HG02759 (cell line): Measurements from ENCODE around the gene NUDT8.
"Not testable (repeated sequence)": the region's sequence is repeated elsewhere in the genome, so short reads cannot be mapped to it uniquely, and the experiment has no call there.

Experiments used
- ATAC-seq: cut with Tn5 transposase; IDR thresholded peaks from one replicate; pipeline ENCODE4 v1.9.1; 2021; ENCODE audit warnings: mild to moderate bottlenecking, moderate library complexity; ENCODE audit not compliant: unreplicated experiment

Gene NUDT8

GRCh38 chr11:67596753-67597300 is 32.9 kb downstream of the NUDT8 start:
- no peak for ATAC-seq

GRCh38 chr11:67594480-67594879 is 35.3 kb downstream of the NUDT8 start:
- no peak for ATAC-seq

- no peak for ATAC-seq
Observed at GRCh38 chr11:67593565-67593905, 36.2 kb downstream of the NUDT8 start.

- no peak for ATAC-seq
Observed at GRCh38 chr11:67592880-67593564, 36.7 kb downstream of the NUDT8 start.

GRCh38 chr11:67588899-67589415 is 40.8 kb downstream of the NUDT8 start:
- not testable (repeated sequence) for ATAC-seq

- ATAC-seq: peak; percentile 27
Observed at GRCh38 chr11:67588136-67588503, 41.6 kb downstream of the NUDT8 start.

GRCh38 chr11:67586568-67587250 is 43.0 kb downstream of the NUDT8 start:
- ATAC-seq: no peak

- no peak for ATAC-seq
Observed at GRCh38 chr11:67585911-67586310, 43.8 kb downstream of the NUDT8 start.

GRCh38 chr11:67584881-67585873 is 44.6 kb downstream of the NUDT8 start:
- no peak for ATAC-seq

GRCh38 chr11:67584205-67584880 is 45.4 kb downstream of the NUDT8 start:
- no peak for ATAC-seq

- peak; percentile 68 for ATAC-seq
Observed at GRCh38 chr11:67583247-67584204, 46.2 kb downstream of the NUDT8 start, which contains the start of gene GSTP1. GSTP1 (plus strand) TSS chr11:67583812; CDS start chr11:67583844, 32 bp downstream.

- no peak for ATAC-seq
Observed at GRCh38 chr11:67582011-67582410, 47.7 kb downstream of the NUDT8 start.

GRCh38 chr11:67581469-67581868 is 48.3 kb downstream of the NUDT8 start:
- ATAC-seq: no peak

GRCh38 chr11:67577951-67578350 is 51.8 kb downstream of the NUDT8 start:
- no peak for ATAC-seq
